WTC11 (cell line): ENCODE measurements around the gene GABARAPL2. TPM values are rescaled to one million over a fixed set of nuclear protein-coding genes. Genes with fewer than 3 reads are reported as not detected.

ENCODE experiments used
- ATAC-seq: fragments of 200-7000 bp; cut with Tn5 transposase; 2 replicates; pipeline ENCODE4 v1.10.0; 2021; ENCODE audit warnings: mild to moderate bottlenecking, moderate library complexity
- CTCF ChIA-PET: fragments of 300-600 bp; sonication (Branson Sonifier 250); formaldehyde crosslinking; loops from one replicate; lab custom pipeline; 2021; ENCODE audit warnings: antibody characterized with exemption; lab: Charles Lee
- POLR2A ChIA-PET: fragments of 350-600 bp; sonication (Branson Sonifier 250); formaldehyde crosslinking; loops from one replicate; lab custom pipeline; 2021; ENCODE audit warnings: antibody characterized with exemption; lab: Charles Lee
- DNase-seq: peaks from one replicate; pipeline ENCODE4 v3.0.0; 2021; ENCODE audit warnings: low spot score
- H3K27ac Mint-ChIP-seq: 2 replicates; pipeline ENCODE4 v1.8.0; 2021; ENCODE audit warnings: mixed read lengths
- H3K27me3 Mint-ChIP-seq: 2 replicates; pipeline ENCODE4 v1.8.0; 2021; ENCODE audit warnings: low read depth, mild to moderate bottlenecking, moderate library complexity, mixed read lengths
- H3K36me3 Mint-ChIP-seq: 2 replicates; pipeline ENCODE4 v1.8.0; 2021; ENCODE audit warnings: mixed read lengths
- H3K4me1 Mint-ChIP-seq: 2 replicates; pipeline ENCODE4 v1.8.0; 2022; ENCODE audit warnings: mixed read lengths
- H3K4me3 Mint-ChIP-seq: 2 replicates; pipeline ENCODE4 v1.8.0; 2021; ENCODE audit warnings: mild to moderate bottlenecking, moderate library complexity, mixed read lengths
- H3K9me3 Mint-ChIP-seq: 2 replicates; pipeline ENCODE4 v1.8.0; 2021; ENCODE audit warnings: mixed read lengths
- ERG ChIP-seq: fragments of 250-450 bp; sonication (Bioruptor Pico); IDR thresholded peaks from 2 replicates; pipeline ENCODE4 v1.8.0; 2021; ENCODE audit warnings: mild to moderate bottlenecking
- ESRRA ChIP-seq: sonication (generic); formaldehyde crosslinking; IDR thresholded peaks from 2 replicates; pipeline ENCODE4 v1.8.1; 2022; ENCODE audit warnings: mild to moderate bottlenecking, missing genetic modification reagents, borderline replicate concordance
- KAT7 ChIP-seq: sonication (generic); formaldehyde crosslinking; IDR thresholded peaks from 2 replicates; pipeline ENCODE4 v1.8.1; 2023; ENCODE audit warnings: missing genetic modification reagents, mild to moderate bottlenecking, borderline replicate concordance
- MXD4 ChIP-seq: fragments of 250-450 bp; sonication (Bioruptor Pico); IDR thresholded peaks from 2 replicates; pipeline ENCODE4 v1.8.0; 2021; ENCODE audit warnings: mild to moderate bottlenecking, moderate library complexity, borderline replicate concordance
- PRDM15 ChIP-seq: sonication (generic); formaldehyde crosslinking; IDR thresholded peaks from 2 replicates; pipeline ENCODE4 v1.8.0; 2022; ENCODE audit warnings: missing genetic modification reagents
- PRRX2 ChIP-seq: fragments of 250-450 bp; sonication (Bioruptor Pico); IDR thresholded peaks from 2 replicates; pipeline ENCODE4 v1.8.0; 2021; ENCODE audit warnings: mild to moderate bottlenecking
- RELA ChIP-seq: sonication (generic); formaldehyde crosslinking; IDR thresholded peaks from 2 replicates; pipeline ENCODE4 v1.8.1; 2022; ENCODE audit warnings: missing genetic modification reagents, mild to moderate bottlenecking, borderline replicate concordance
- TCF7 ChIP-seq: sonication (generic); formaldehyde crosslinking; IDR thresholded peaks from 2 replicates; pipeline ENCODE4 v1.8.0; 2022; ENCODE audit warnings: mild to moderate bottlenecking, low read depth, missing genetic modification reagents, moderate library complexity
- ZMAT4 ChIP-seq: fragments of 250-450 bp; sonication (Bioruptor Pico); IDR thresholded peaks from 2 replicates; pipeline ENCODE4 v1.9.0; 2021; ENCODE audit warnings: mild to moderate bottlenecking
- ZNF263 ChIP-seq: sonication (generic); formaldehyde crosslinking; IDR thresholded peaks from 2 replicates; pipeline ENCODE4 v1.8.1; 2022; ENCODE audit warnings: low read depth, mild to moderate bottlenecking, moderate library complexity, missing genetic modification reagents
- total RNA-seq: library from RNA; stranded (reverse); gene quantifications from 3 replicates; pipeline ENCODE4 v1.2.3, GENCODE V29; 2021
- TF ChIP-seq, protein P1 (sequence below): sonication (generic); formaldehyde crosslinking; IDR thresholded peaks from 2 replicates; pipeline ENCODE4 v1.8.1; 2023; ENCODE audit warnings: mild to moderate bottlenecking, missing genetic modification reagents
- TF ChIP-seq, protein P2 (sequence below): sonication (generic); formaldehyde crosslinking; IDR thresholded peaks from 2 replicates; pipeline ENCODE4 v1.8.1; 2023; ENCODE audit warnings: mild to moderate bottlenecking, moderate library complexity, missing genetic modification reagents
- TF ChIP-seq, protein P3 (sequence below): sonication (generic); formaldehyde crosslinking; IDR thresholded peaks from 2 replicates; pipeline ENCODE4 v1.8.1; 2022; ENCODE audit warnings: mild to moderate bottlenecking, missing genetic modification reagents, moderate library complexity, borderline replicate concordance
- TF ChIP-seq, protein P4 (sequence below): sonication (generic); formaldehyde crosslinking; conservative IDR thresholded peaks from 2 replicates; pipeline ENCODE4 v1.8.1; 2023; ENCODE audit warnings: mild to moderate bottlenecking, low read depth, missing genetic modification reagents, moderate library complexity

GABARAPL2 gene
- total RNA-seq, 1 experiment from 2014 or later, result 60.8 TPM

DNA sequence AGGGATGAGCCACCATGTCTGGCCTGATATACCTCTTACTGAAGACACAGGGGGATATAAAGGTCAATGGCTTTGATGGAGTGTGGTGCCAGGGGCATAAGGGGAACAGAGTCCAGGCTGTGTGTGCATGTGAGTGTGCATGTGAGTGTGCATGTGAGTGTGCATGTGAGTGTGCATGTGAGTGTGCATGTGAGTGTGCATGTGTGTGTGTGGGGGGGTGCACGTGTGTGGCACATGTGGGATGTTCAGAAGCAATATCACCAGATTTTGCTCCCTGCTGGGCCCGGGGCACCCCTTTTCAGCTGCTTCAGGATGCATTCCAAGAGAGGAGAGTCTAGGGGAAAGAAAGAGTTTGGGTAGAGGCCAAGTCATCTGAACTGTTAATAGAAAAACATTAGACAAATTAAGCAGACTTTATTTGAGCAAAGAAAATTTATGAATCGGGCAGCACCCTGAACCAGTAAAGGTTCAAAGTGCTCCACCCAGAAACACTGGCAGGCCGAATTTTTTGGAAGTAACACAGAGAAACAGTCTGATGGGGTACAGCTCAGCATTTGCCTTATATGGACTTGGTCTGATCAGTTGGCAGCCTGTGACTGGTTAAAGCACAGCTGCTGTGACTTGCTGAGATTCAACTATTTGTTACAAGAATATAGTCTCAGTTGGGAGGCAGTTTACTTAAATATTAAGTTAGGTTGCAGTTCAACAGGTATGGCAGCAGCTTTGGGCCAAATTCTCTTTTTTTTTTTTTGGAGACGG lies 40.0 kb upstream of the GABARAPL2 start:
- DNase-seq (no peak), ATAC-seq (no peak)
- ChIA-PET POLR2A (interaction anchor here (0.8 kb wide), 1 partner anchor 24 kb away, joined by 4 read pairs; no protein-coding TSS in a partner anchor), CTCF (interaction anchor here (0.6 to 0.9 kb wide), 2 partner anchors 9 to 737 kb away, joined by 3 to 5 read pairs; no protein-coding TSS in a partner anchor)
- peaks cover 5% of the 10 kb centered on the region; the same call in 1 of the 2 replicates for H3K9me3 Mint-ChIP-seq
- no peaks in the 10 kb centered on the region for H3K36me3 Mint-ChIP-seq
- 0 out of 2 replicates have a peak, but pooled peaks cover 2% of the 10 kb centered on the region for H3K4me1 Mint-ChIP-seq
- no peak for TF ChIP-seq PRRX2 (CRISPR knock-in tag)
- TF ChIP-seq, protein P1, sequence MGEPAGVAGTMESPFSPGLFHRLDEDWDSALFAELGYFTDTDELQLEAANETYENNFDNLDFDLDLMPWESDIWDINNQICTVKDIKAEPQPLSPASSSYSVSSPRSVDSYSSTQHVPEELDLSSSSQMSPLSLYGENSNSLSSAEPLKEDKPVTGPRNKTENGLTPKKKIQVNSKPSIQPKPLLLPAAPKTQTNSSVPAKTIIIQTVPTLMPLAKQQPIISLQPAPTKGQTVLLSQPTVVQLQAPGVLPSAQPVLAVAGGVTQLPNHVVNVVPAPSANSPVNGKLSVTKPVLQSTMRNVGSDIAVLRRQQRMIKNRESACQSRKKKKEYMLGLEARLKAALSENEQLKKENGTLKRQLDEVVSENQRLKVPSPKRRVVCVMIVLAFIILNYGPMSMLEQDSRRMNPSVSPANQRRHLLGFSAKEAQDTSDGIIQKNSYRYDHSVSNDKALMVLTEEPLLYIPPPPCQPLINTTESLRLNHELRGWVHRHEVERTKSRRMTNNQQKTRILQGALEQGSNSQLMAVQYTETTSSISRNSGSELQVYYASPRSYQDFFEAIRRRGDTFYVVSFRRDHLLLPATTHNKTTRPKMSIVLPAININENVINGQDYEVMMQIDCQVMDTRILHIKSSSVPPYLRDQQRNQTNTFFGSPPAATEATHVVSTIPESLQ (CRISPR knock-in tag), result no peak
- no peak for TF ChIP-seq KAT7
- no peak for TF ChIP-seq ZMAT4
- TF ChIP-seq PRDM15 (CRISPR knock-in tag), result no peak
- TF ChIP-seq ZNF263, result no peak
- TF ChIP-seq ERG (CRISPR knock-in tag), result no peak
- TF ChIP-seq RELA, result no peak
- TF ChIP-seq, protein P2, sequence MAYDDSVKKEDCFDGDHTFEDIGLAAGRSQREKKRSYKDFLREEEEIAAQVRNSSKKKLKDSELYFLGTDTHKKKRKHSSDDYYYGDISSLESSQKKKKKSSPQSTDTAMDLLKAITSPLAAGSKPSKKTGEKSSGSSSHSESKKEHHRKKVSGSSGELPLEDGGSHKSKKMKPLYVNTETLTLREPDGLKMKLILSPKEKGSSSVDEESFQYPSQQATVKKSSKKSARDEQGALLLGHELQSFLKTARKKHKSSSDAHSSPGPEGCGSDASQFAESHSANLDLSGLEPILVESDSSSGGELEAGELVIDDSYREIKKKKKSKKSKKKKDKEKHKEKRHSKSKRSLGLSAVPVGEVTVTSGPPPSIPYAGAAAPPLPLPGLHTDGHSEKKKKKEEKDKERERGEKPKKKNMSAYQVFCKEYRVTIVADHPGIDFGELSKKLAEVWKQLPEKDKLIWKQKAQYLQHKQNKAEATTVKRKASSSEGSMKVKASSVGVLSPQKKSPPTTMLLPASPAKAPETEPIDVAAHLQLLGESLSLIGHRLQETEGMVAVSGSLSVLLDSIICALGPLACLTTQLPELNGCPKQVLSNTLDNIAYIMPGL, result no peak
- no peak for TF ChIP-seq ESRRA (CRISPR knock-in tag)
- TF ChIP-seq, protein P3, sequence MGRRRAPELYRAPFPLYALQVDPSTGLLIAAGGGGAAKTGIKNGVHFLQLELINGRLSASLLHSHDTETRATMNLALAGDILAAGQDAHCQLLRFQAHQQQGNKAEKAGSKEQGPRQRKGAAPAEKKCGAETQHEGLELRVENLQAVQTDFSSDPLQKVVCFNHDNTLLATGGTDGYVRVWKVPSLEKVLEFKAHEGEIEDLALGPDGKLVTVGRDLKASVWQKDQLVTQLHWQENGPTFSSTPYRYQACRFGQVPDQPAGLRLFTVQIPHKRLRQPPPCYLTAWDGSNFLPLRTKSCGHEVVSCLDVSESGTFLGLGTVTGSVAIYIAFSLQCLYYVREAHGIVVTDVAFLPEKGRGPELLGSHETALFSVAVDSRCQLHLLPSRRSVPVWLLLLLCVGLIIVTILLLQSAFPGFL (CRISPR knock-in tag), result no peak
- TF ChIP-seq TCF7 (CRISPR knock-in tag), result no peak
- no peak for TF ChIP-seq MXD4
- TF ChIP-seq, protein P4, sequence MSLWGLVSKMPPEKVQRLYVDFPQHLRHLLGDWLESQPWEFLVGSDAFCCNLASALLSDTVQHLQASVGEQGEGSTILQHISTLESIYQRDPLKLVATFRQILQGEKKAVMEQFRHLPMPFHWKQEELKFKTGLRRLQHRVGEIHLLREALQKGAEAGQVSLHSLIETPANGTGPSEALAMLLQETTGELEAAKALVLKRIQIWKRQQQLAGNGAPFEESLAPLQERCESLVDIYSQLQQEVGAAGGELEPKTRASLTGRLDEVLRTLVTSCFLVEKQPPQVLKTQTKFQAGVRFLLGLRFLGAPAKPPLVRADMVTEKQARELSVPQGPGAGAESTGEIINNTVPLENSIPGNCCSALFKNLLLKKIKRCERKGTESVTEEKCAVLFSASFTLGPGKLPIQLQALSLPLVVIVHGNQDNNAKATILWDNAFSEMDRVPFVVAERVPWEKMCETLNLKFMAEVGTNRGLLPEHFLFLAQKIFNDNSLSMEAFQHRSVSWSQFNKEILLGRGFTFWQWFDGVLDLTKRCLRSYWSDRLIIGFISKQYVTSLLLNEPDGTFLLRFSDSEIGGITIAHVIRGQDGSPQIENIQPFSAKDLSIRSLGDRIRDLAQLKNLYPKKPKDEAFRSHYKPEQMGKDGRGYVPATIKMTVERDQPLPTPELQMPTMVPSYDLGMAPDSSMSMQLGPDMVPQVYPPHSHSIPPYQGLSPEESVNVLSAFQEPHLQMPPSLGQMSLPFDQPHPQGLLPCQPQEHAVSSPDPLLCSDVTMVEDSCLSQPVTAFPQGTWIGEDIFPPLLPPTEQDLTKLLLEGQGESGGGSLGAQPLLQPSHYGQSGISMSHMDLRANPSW, result no peak
- H3K27ac Mint-ChIP-seq, result no peak overlapping the region
- H3K27me3 Mint-ChIP-seq, result no peaks in the 10 kb centered on the region
- H3K4me3 Mint-ChIP-seq, result no peak overlapping the region
